K562 (cell line): Measurements from ENCODE around the gene MAB21L1. TPM values are rescaled to one million over a fixed set of nuclear protein-coding genes. Genes with fewer than 3 reads are reported as not detected.

Experiments
- ATAC-seq: fragments of 200-7000 bp; cut with Tn5 transposase; 3 replicates; pipeline ENCODE4 v1.9.1; 2020; ENCODE audit warnings: moderate library complexity
- BruUV-seq: library from RNA; stranded (reverse); fragments of 400-500 nt; replicated peaks from 2 replicates; lab custom pipeline; 2021; lab: Mats Ljungman, UMichigan
- CTCF ChIA-PET: fragments of 300-600 bp; formaldehyde crosslinking; extraction: SDS; loops from one replicate; lab custom pipeline; 2021; ENCODE audit warnings: low intra/inter-chr PET ratio; lab: Yijun Ruan, JAX
- POLR2A ChIA-PET: fragments of 300-600, 350-650 bp; sonication (Branson Sonifier 250); formaldehyde crosslinking; extraction: SDS; loops from one replicate; lab custom pipeline; 2021; ENCODE audit warnings: antibody characterized with exemption, inconsistent platforms; lab: Yijun Ruan, JAX
- DNase-seq, 4 experiments: peaks; one replicate each; pipeline versions ENCODE4 v3.0.0 to v3.0.0-alpha.2; 2011 to 2018; ENCODE audit warnings: low spot score in 3 of 4, mixed read lengths in 3 of 4; ENCODE audit errors: extremely low read depth in 1 of 4
- FAIRE-seq: peaks from 2 replicates; lab custom pipeline; 2011; peaks lifted over from hg19 to GRCh38; lab: Jason Lieb, UNC
- H2AFZ ChIP-seq: 2 replicates; pipeline ENCODE4 v1.6.0; 2011; ENCODE audit warnings: low read depth, low read length, control low read depth, inconsistent platforms
- H3K27ac ChIP-seq: fragments of 200-600 bp; 3 replicates; pipeline ENCODE4 v1.8.0; 2011; ENCODE audit warnings: low read depth, mild to moderate bottlenecking, control low read depth, inconsistent platforms, low read length, moderate library complexity, mixed read lengths; ENCODE audit errors: extremely low read depth
- H3K27me3 ChIP-seq, 2 experiments: fragments of 300-600 bp in 1 of 2; 2 replicates in 1 of 2; 3 replicates in 1 of 2; pipeline versions ENCODE4 v1.6.0 to v1.8.0; 2011; ENCODE audit warnings: inconsistent platforms in 2 of 2, low read length in 2 of 2, mild to moderate bottlenecking in 1 of 2, mixed read lengths in 1 of 2, moderate library complexity in 1 of 2; ENCODE audit not compliant: control insufficient read depth in 2 of 2, insufficient read depth in 2 of 2
- H3K36me3 ChIP-seq: fragments of 300-600 bp; 3 replicates; pipeline ENCODE4 v1.8.0; 2011; ENCODE audit warnings: mild to moderate bottlenecking, low read length, inconsistent platforms; ENCODE audit not compliant: control insufficient read depth, insufficient read depth
- H3K4me1 ChIP-seq, 2 experiments: fragments of 200-600 bp in 1 of 2; replicated peaks in 1 of 2; 2 replicates in 1 of 2; 3 replicates in 1 of 2; pipeline versions ENCODE4 v1.5.1 to v1.8.0; 2011; ENCODE audit warnings: inconsistent platforms in 2 of 2, low read length in 2 of 2, mild to moderate bottlenecking in 1 of 2, mixed read lengths in 1 of 2, moderate library complexity in 1 of 2; ENCODE audit not compliant: control insufficient read depth in 2 of 2, insufficient read depth in 2 of 2
- H3K4me2 ChIP-seq: 2 replicates; pipeline ENCODE4 v1.6.1; 2011; ENCODE audit warnings: low read length, control low read depth, inconsistent platforms, mixed read lengths; ENCODE audit not compliant: insufficient read depth
- H3K4me3 ChIP-seq: fragments of 200-600 bp; sonication (generic), shearing (Covaris generic); 2 replicates; pipeline ENCODE4 v1.5.1; 2016; ENCODE audit warnings: control low read depth, inconsistent platforms
- H3K79me2 ChIP-seq: fragments of 200-600 bp; 3 replicates; pipeline ENCODE4 v1.8.0; 2011; ENCODE audit warnings: low read length, inconsistent platforms; ENCODE audit not compliant: control insufficient read depth, insufficient read depth
- H3K9ac ChIP-seq, 2 experiments: 2 replicates each; pipeline versions ENCODE4 v1.6.0 to v1.6.1; 2011; ENCODE audit warnings: low read depth in 2 of 2, low read length in 2 of 2, control low read depth in 1 of 2, inconsistent platforms in 1 of 2, mild to moderate bottlenecking in 1 of 2, mixed read lengths in 1 of 2; ENCODE audit not compliant: insufficient read depth in 1 of 2
- H3K9me1 ChIP-seq: one replicate; pipeline ENCODE4 v1.6.0; 2011; ENCODE audit warnings: inconsistent platforms, mild to moderate bottlenecking, low read length, moderate library complexity; ENCODE audit not compliant: control insufficient read depth, insufficient read depth
- H3K9me3 ChIP-seq: replicated peaks from 2 replicates; pipeline ENCODE4 v1.5.1; 2011; ENCODE audit warnings: low read depth, low read length, inconsistent platforms; ENCODE audit not compliant: control insufficient read depth, insufficient read depth
- H4K20me1 ChIP-seq: replicated peaks from 2 replicates; pipeline ENCODE4 v1.6.1; 2011; ENCODE audit warnings: low read length, inconsistent platforms, mixed read lengths; ENCODE audit not compliant: control insufficient read depth, insufficient read depth
- CEBPG ChIP-seq, 3 experiments: fragments of 200-800 bp in 1 of 3; sonication (Bioruptor generic) in 1 of 3; sonication (generic) in 1 of 3; formaldehyde crosslinking in 1 of 3; IDR thresholded peaks in 2 of 3; conservative IDR thresholded peaks in 1 of 3; 2 replicates each; pipeline versions ENCODE4 v1.6.1 to v1.8.0; 2016 to 2022; ENCODE audit warnings: missing compliant biosample characterization in 2 of 3, missing genetic modification characterization in 2 of 3, mild to moderate bottlenecking in 1 of 3, missing genetic modification reagents in 1 of 3
- ZHX1 ChIP-seq: fragments of 150-350 bp; conservative IDR thresholded peaks from 2 replicates; pipeline ENCODE4 v1.6.1; 2014; ENCODE audit warnings: low read length
- WGBS: fragments of 100-300 bp; shearing (Covaris generic); methylation state at CpG from one replicate; pipeline ENCODE4 v1.1.6; 2016; ENCODE audit warnings: low coverage, mixed read lengths; ENCODE audit not compliant: insufficient coverage; ENCODE audit errors: missing lambda C conversion rate; 5-methylcytosine and 5-hydroxymethylcytosine counted together
- in situ Hi-C: fragments of 300-500 bp; cut with MboI; formaldehyde crosslinking; loops from 4 replicates; pipeline ENCODE4 v1.15.0; 2018; ENCODE audit warnings: inconsistent platforms, mixed read lengths
- intact Hi-C: fragments of 100-400 bp; cut with micrococcal nuclease; formaldehyde crosslinking; loops from 2 replicates; pipeline ENCODE4 v1.14.2; 2022
- polyA plus RNA-seq, 8 experiments: library from polyadenylated mRNA; depleted of rRNA in 4 of 8; stranded (reverse) in 5 of 8; unstranded in 3 of 8; fragments of >200 nt; fragmentation: Nextera tagmentation in 2 of 8; fragmentation: Illumina TruSeq in 1 of 8; extraction: Ambion mirVana in 2 of 8; extraction: Trizol in 1 of 8; gene quantifications; 2 replicates each; pipeline versions ENCODE4 v1.2.1 to v1.2.3, GENCODE V29; 2011 to 2014; ENCODE audit warnings: inconsistent platforms in 1 of 8, missing spikeins in 1 of 8
- total RNA-seq, 7 experiments: library from RNA; depleted of rRNA in 6 of 7; stranded (reverse); fragments of >200 nt in 6 of 7; fragmentation: Illumina TruSeq in 2 of 7; extraction: Trizol in 2 of 7; gene quantifications; 2 replicates each; pipeline versions ENCODE4 v1.2.1 to v1.2.3, GENCODE V29; 2011 to 2021; ENCODE audit warnings: low replicate concordance in 1 of 7

MAB21L1 gene
- total and polyA plus RNA-seq, 9 of the 15 experiments (the other 6 are each of a cell fraction or from before 2014, with no cell fraction given): not detected

DNA sequence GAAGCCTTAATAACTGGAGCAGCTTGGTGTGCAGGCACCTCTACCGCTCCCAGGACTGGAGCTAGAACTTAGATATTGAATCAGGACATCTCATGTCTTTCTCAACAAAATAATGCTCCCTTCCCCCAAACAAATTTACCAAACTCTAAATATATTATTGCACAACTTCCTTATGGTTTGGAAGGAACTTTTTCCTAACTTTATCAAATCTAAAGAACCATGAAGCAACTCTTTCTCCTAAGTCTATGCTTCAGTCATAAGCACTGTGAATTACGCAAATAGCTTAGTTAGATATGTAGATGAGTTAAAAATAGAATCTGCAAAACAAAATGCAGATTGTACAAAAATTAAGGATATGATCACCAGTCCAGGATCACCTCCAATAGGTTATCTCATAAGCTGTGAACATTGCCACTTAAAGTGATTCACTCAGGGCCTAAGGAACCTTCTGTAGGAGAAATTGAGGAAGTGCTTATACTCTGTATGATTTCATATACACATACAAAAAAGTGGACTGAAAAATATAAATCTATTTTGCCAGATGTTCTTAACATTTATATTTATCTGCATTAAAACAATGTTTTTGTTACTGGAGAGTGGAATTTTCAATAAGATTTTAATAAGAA lies 20.4 kb upstream of the MAB21L1 start:
- DNase-seq (no peak), FAIRE-seq (no peak), ATAC-seq (no peak)
- no peak overlapping the region for H2AFZ ChIP-seq
- no peaks in the 10 kb centered on the region for H3K79me2 ChIP-seq
- H4K20me1 ChIP-seq: no peaks in the 10 kb centered on the region
- no peak overlapping the region for H3K9ac ChIP-seq
- TF ChIP-seq CEBPG (CRISPR knock-in tag; IDR thresholded peaks at IDR 0.05): no peak
- 0 out of 4 replicates have a peak, but pooled peaks of 1 of the 2 experiments have one; percentile 17 for TF ChIP-seq CEBPG (tag; conservative IDR thresholded peaks at IDR 0.05 in 1 of 2, IDR thresholded peaks at IDR 0.05 in 1 of 2)
- no peak for TF ChIP-seq ZHX1
- H3K36me3 ChIP-seq: no peaks in the 10 kb centered on the region
- no peaks in the 10 kb centered on the region for H3K27me3 ChIP-seq
- ChIA-PET CTCF (no interaction called here), POLR2A (no interaction called here)
- WGBS: 0% methylated on average over 2 of the region's 2 CpGs
- no peak overlapping the region for H3K27ac ChIP-seq
- in situ Hi-C loops (no loop called here), intact Hi-C loops (no loop called here)
- H3K4me1 ChIP-seq: no peaks in the 10 kb centered on the region
- no peak overlapping the region for H3K4me3 ChIP-seq
- H3K9me1 ChIP-seq: no peaks in the 10 kb centered on the region
- BruUV-seq: no TSS peak
- no peak overlapping the region for H3K4me2 ChIP-seq
- no peaks in the 10 kb centered on the region for H3K9me3 ChIP-seq
